Thyroid gland (tissue), 4 donors: ENCODE data around the gene FOXK1. TPM values are rescaled to one million over a fixed set of nuclear protein-coding genes. Genes with fewer than 3 reads are reported as not detected.

ENCODE experiments used
- DNase-seq, 2 donors: peaks; one replicate each; pipeline ENCODE4 v3.0.0-alpha.2; 2019
- H3K27ac ChIP-seq, 3 donors: fragments of 200-600 bp; sonication (generic); 1 replicate in 2 of 3; 2 replicates in 1 of 3; pipeline ENCODE4 v1.5.1; 2016 to 2019; ENCODE audit warnings: mild to moderate bottlenecking in 1 of 3, moderate library complexity in 1 of 3
- H3K27me3 ChIP-seq: fragments of 200-600 bp; sonication (generic); one replicate; pipeline ENCODE4 v1.5.1; 2019
- H3K36me3 ChIP-seq, 2 donors: fragments of 200-600 bp; sonication (generic); one replicate each; pipeline ENCODE4 v1.5.1; 2016 to 2019
- H3K4me1 ChIP-seq, 2 donors: fragments of 200-600 bp; sonication (generic); one replicate each; pipeline ENCODE4 v1.5.1; 2017 to 2019
- H3K4me3 ChIP-seq, 3 donors: fragments of 200-600 bp; sonication (generic); replicated peaks in 1 of 3; 1 replicate in 2 of 3; 2 replicates in 1 of 3; pipeline ENCODE4 v1.5.1; 2016; ENCODE audit warnings: mild to moderate bottlenecking in 1 of 3
- H3K9me3 ChIP-seq: fragments of 200-600 bp; sonication (generic); one replicate; pipeline ENCODE4 v1.5.1; 2017
- POLR2A ChIP-seq, 2 donors: fragments of 450-650 bp; IDR thresholded peaks; one replicate each; pipeline ENCODE4 v1.6.1; 2017; ENCODE audit warnings: antibody characterized with exemption in 2 of 2, mild to moderate bottlenecking in 2 of 2, moderate library complexity in 1 of 2
- WGBS, 2 donors: methylation state at CpG; one replicate each; pipeline ENCODE4 v1.1.5; 2017; 5-methylcytosine and 5-hydroxymethylcytosine counted together
- intact Hi-C: fragments of 100-400 bp; cut with DNase I; formaldehyde crosslinking; loops from one replicate; pipeline ENCODE4 v1.15.1; 2023
- total RNA-seq, 4 donors: library from RNA; depleted of rRNA; stranded (reverse); fragments of >200 nt; gene quantifications; one replicate each; pipeline ENCODE4 v1.2.3, GENCODE V29; 2016
- TF ChIP-seq, protein P1 (sequence below), 6 experiments: fragments of 200-600 bp in 3 of 6; fragments of 450-650 bp in 3 of 6; sonication (generic) in 3 of 6; IDR thresholded peaks; one replicate each; pipeline ENCODE4 v1.5.1; 2016 to 2019; ENCODE audit warnings: antibody characterized with exemption in 6 of 6, mild to moderate bottlenecking in 2 of 6, inconsistent platforms in 1 of 6, moderate library complexity in 1 of 6

Gene FOXK1
- total RNA-seq, 4 donors from 2014 or later = 15.0 to 33.0 (median 20.7) TPM

- no peaks in the 10 kb centered on the region for H3K27me3 ChIP-seq
- H3K9me3 ChIP-seq = no peaks in the 10 kb centered on the region
- H3K27ac ChIP-seq = peak overlapping the region in 2 of 3 donors; percentile 33 to 63
- TF ChIP-seq POLR2A (IDR thresholded peaks at IDR 0.05) = no peak
- H3K4me1 ChIP-seq = peaks cover 18 to 25% of the 10 kb centered on the region in 2 donors
- H3K36me3 ChIP-seq = no peaks in the 10 kb centered on the region
- peak overlapping the region in 1 of 3 donors; percentile 32 for H3K4me3 ChIP-seq
- intact Hi-C loops = loop anchor here (5.0 kb wide), 1 partner anchor 71 kb away; no protein-coding TSS in a partner anchor
- no peak for DNase-seq
- WGBS, 2 donors = 92 to 94% methylated on average over 6 of the region's 6 CpGs
Measured at GRCh38 chr7:4681218-4681851, 760 bp upstream of the FOXK1 start.

GRCh38 chr7:4682621-4683042, 537 bp downstream of the FOXK1 start:
- Histone ChIP-seq H3K27ac (peak overlapping the region; percentile 93 to 97 (median 97)), H3K4me1 (peaks cover 18 to 29% of the 10 kb centered on the region in 2 donors)
- TF ChIP-seq, protein P1, sequence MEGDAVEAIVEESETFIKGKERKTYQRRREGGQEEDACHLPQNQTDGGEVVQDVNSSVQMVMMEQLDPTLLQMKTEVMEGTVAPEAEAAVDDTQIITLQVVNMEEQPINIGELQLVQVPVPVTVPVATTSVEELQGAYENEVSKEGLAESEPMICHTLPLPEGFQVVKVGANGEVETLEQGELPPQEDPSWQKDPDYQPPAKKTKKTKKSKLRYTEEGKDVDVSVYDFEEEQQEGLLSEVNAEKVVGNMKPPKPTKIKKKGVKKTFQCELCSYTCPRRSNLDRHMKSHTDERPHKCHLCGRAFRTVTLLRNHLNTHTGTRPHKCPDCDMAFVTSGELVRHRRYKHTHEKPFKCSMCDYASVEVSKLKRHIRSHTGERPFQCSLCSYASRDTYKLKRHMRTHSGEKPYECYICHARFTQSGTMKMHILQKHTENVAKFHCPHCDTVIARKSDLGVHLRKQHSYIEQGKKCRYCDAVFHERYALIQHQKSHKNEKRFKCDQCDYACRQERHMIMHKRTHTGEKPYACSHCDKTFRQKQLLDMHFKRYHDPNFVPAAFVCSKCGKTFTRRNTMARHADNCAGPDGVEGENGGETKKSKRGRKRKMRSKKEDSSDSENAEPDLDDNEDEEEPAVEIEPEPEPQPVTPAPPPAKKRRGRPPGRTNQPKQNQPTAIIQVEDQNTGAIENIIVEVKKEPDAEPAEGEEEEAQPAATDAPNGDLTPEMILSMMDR (IDR thresholded peaks at IDR 0.05) = no peak
- TF ChIP-seq POLR2A (IDR thresholded peaks at IDR 0.05) = no peak

GRCh38 chr7:4683043-4683883, 1.2 kb downstream of the FOXK1 start:
- H3K4me3 ChIP-seq = peak overlapping the region; percentile 53 to 86 (median 61)
- peaks cover 18 to 33% of the 10 kb centered on the region in 2 donors for H3K4me1 ChIP-seq
- peak overlapping the region; percentile 93 to 97 (median 97) for H3K27ac ChIP-seq
- H3K27me3 ChIP-seq = no peaks in the 10 kb centered on the region
- intact Hi-C loops = loop anchor here (5.0 kb wide), 1 partner anchor 69 kb away; no protein-coding TSS in a partner anchor
- H3K9me3 ChIP-seq = no peaks in the 10 kb centered on the region
- TF ChIP-seq, protein P1 (IDR thresholded peaks at IDR 0.05) = no peak
- TF ChIP-seq POLR2A (IDR thresholded peaks at IDR 0.05) = no peak
- DNase-seq = peak; percentile 21 to 22
- 6 to 7% methylated on average over 13 to 17 of the region's 23 CpGs for WGBS, 2 donors
- H3K36me3 ChIP-seq = no peaks in the 10 kb centered on the region

More at GRCh38 chr7:4682621-4683042, 537 bp downstream of the FOXK1 start:
- no peaks in the 10 kb centered on the region for H3K36me3 ChIP-seq
- DNase-seq = peak; percentile 60 to 66
- no peaks in the 10 kb centered on the region for H3K9me3 ChIP-seq
- H3K27me3 ChIP-seq = no peaks in the 10 kb centered on the region
- WGBS, 2 donors = 0% methylated on average over 15 of the region's 47 CpGs
- intact Hi-C loops = loop anchor here (5.0 kb wide), 1 partner anchor 70 kb away; no protein-coding TSS in a partner anchor
- peak overlapping the region; percentile 53 to 86 (median 61) for H3K4me3 ChIP-seq

GRCh38 chr7:4683884-4684565, 1.9 kb downstream of the FOXK1 start:
- 3 to 8% methylated on average over 15 of the region's 16 CpGs for WGBS, 2 donors

More at GRCh38 chr7:4683884-4684565, 1.9 kb downstream of the FOXK1 start:
- Histone ChIP-seq H3K27me3 (no peaks in the 10 kb centered on the region), H3K4me3 (peak overlapping the region in 2 of 3 donors; percentile 61 to 86), H3K4me1 (peaks cover 19 to 41% of the 10 kb centered on the region in 2 donors), H3K27ac (peak overlapping the region; percentile 93 to 97 (median 97)), H3K36me3 (no peaks in the 10 kb centered on the region), H3K9me3 (no peaks in the 10 kb centered on the region)
- peak in 1 of 2 donors; percentile 28 for TF ChIP-seq POLR2A (IDR thresholded peaks at IDR 0.05)
- TF ChIP-seq, protein P1 (IDR thresholded peaks at IDR 0.05) = peak in 2 of 6 experiments; percentile 3 to 14
- DNase-seq = peak; percentile 84 to 85
- intact Hi-C loops = loop anchor here (5.0 kb wide), 1 partner anchor 68 kb away; no protein-coding TSS in a partner anchor
